Measurements from ENCODE around the gene AUTS2.
A peak's percentile ranks its signal among the peaks of the same experiment; 100 is the strongest.

The AUTS2 gene

DNA sequence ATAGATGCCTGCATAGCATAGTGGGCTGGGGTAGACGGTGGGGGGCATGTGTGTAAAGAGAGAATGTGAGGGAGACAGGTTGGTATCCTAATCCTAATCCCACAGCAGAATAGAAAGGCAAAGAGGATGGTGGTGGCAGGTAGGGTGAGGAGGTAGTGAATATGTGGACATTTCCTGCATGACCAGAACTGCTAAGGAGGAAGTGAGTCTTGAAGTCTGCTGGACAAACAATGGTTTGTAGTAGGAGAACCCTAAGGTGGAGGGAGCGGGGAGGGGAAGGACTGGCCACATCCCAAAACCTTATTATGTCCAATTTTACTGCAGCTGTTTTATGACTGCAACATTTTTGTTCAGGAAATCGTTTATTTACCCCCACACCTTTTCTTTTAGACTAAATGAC lies 279.7 kb downstream of the AUTS2 start:
- H3K9me3 Mint-ChIP-seq, result no peaks in the 10 kb centered on the region
- H3K4me1 Mint-ChIP-seq, result peaks cover 28% of the 10 kb centered on the region
- H3K4me3 Mint-ChIP-seq, result no peak overlapping the region
- no peak for DNase-seq
- TF ChIP-seq CTCF (IDR thresholded peaks at IDR 0.05), result no peak
- H3K27me3 Mint-ChIP-seq (ENCODE audit: low read depth, poor library complexity), result no peaks in the 10 kb centered on the region
- no peaks in the 10 kb centered on the region for H3K36me3 Mint-ChIP-seq (ENCODE audit: low read depth)
- H3K27ac Mint-ChIP-seq, result no peak overlapping the region

DNA sequence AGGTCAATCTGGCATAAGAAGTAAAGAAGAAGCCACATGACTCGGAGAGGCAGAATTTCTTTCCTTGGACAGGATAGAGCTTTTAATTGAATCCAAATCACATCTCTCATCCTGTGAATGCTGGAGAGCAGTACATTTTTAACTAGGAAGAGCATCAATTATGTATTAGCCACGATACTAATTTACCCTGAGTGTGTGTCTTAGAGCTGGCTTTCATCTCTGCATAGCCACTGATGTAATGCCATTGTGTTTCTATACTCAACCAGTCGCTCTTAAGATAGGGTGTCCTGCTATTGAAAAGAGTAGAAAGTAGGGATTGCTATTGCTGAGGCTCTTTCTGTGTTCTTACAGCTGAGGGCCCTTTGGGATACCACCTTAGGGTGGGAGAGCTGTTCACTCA lies 280.3 kb downstream of the AUTS2 start:
- Mint-ChIP-seq H3K4me3 (no peak overlapping the region), H3K4me1 (peaks cover 34% of the 10 kb centered on the region), H3K27me3 (ENCODE audit: low read depth, poor library complexity) (no peaks in the 10 kb centered on the region), H3K27ac (no peak overlapping the region), H3K36me3 (ENCODE audit: low read depth) (no peaks in the 10 kb centered on the region), H3K9me3 (no peaks in the 10 kb centered on the region)
- no peak for TF ChIP-seq CTCF (IDR thresholded peaks at IDR 0.05)
- no peak for DNase-seq

DNA sequence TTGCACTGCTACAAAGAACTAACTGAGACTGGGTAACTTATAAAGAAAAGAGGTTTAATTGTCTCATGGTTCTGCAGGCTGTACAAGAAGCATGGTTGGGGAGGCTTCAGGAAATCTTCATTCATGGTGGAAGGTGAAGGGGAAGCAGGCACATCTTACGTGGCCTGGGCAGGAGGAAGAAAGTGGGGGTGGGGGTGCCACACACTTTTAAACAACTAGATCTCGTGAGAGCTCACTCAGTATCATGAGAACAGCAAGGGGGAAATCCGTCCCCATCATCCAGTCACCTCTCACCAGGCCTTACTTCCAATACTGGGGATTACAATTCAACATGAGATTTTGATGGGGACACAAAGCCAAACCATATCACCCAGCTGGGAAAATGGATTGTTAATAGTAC lies 281.7 kb downstream of the AUTS2 start:
- H3K27ac Mint-ChIP-seq, result peak overlapping the region; percentile 36
- H3K9me3 Mint-ChIP-seq, result no peaks in the 10 kb centered on the region
- no peak for DNase-seq
- no peaks in the 10 kb centered on the region for H3K36me3 Mint-ChIP-seq (ENCODE audit: low read depth)
- H3K4me1 Mint-ChIP-seq, result peaks cover 36% of the 10 kb centered on the region
- no peaks in the 10 kb centered on the region for H3K27me3 Mint-ChIP-seq (ENCODE audit: low read depth, poor library complexity)
- TF ChIP-seq CTCF (IDR thresholded peaks at IDR 0.05), result no peak
- H3K4me3 Mint-ChIP-seq, result no peak overlapping the region

GRCh38 chr7:69880840-69881239 lies 282.6 kb downstream of the AUTS2 start:
- no peak for TF ChIP-seq CTCF (IDR thresholded peaks at IDR 0.05)
- Mint-ChIP-seq H3K27ac (no peak overlapping the region), H3K4me1 (peaks cover 42% of the 10 kb centered on the region), H3K9me3 (no peaks in the 10 kb centered on the region), H3K4me3 (no peak overlapping the region), H3K27me3 (ENCODE audit: low read depth, poor library complexity) (no peaks in the 10 kb centered on the region), H3K36me3 (ENCODE audit: low read depth) (no peaks in the 10 kb centered on the region)
- no peak for DNase-seq

GRCh38 chr7:69882269-69882668 lies 284.0 kb downstream of the AUTS2 start:
- Mint-ChIP-seq H3K36me3 (ENCODE audit: low read depth) (peaks cover 1% of the 10 kb centered on the region), H3K4me1 (peaks cover 43% of the 10 kb centered on the region), H3K4me3 (no peak overlapping the region), H3K27ac (no peak overlapping the region), H3K9me3 (no peaks in the 10 kb centered on the region), H3K27me3 (ENCODE audit: low read depth, poor library complexity) (no peaks in the 10 kb centered on the region)
- TF ChIP-seq CTCF (IDR thresholded peaks at IDR 0.05), result no peak
- DNase-seq, result no peak

- DNase-seq, result no peak
- peak overlapping the region; percentile 90 for H3K27ac Mint-ChIP-seq
- no peak for TF ChIP-seq CTCF (IDR thresholded peaks at IDR 0.05)
- no peaks in the 10 kb centered on the region for H3K9me3 Mint-ChIP-seq
- peaks cover 37% of the 10 kb centered on the region for H3K4me1 Mint-ChIP-seq
- peaks cover 4% of the 10 kb centered on the region for H3K36me3 Mint-ChIP-seq (ENCODE audit: low read depth)
- no peak overlapping the region for H3K4me3 Mint-ChIP-seq
- H3K27me3 Mint-ChIP-seq (ENCODE audit: low read depth, poor library complexity), result no peaks in the 10 kb centered on the region
Measured at GRCh38 chr7:69883399-69883891, 285.2 kb downstream of the AUTS2 start.
